ENCODE measurements around the gene CEBPE. TPM values are rescaled to one million over a fixed set of nuclear protein-coding genes. Genes with fewer than 3 reads are reported as not detected.

CEBPE gene
- total RNA-seq, 1 donor from 2014 or later: not detected

GRCh38 chr14:23070262-23071129 lies 48.6 kb downstream of the CEBPE start:
- peaks cover 42% of the 10 kb centered on the region for H3K4me1 Mint-ChIP-seq (ENCODE audit: low read depth)
- H3K9me3 Mint-ChIP-seq: no peaks in the 10 kb centered on the region
- H3K27me3 Mint-ChIP-seq (ENCODE audit: insufficient read depth): no peaks in the 10 kb centered on the region
- DNase-seq (ENCODE audit: low spot score): no peak
- peaks cover 42% of the 10 kb centered on the region for H3K36me3 Mint-ChIP-seq (ENCODE audit: low read depth)
- intact Hi-C loops (cut with micrococcal nuclease): loop anchor here (1.0 kb wide), 4 partner anchors 12 to 35 kb away; no protein-coding TSS in a partner anchor
- H3K4me3 Mint-ChIP-seq: peak overlapping the region; percentile 94
- peak overlapping the region; percentile 65 for H3K27ac Mint-ChIP-seq

GRCh38 chr14:23069413-23069806 lies 49.6 kb downstream of the CEBPE start:
- DNase-seq (ENCODE audit: low spot score): no peak
- Mint-ChIP-seq H3K9me3 (no peaks in the 10 kb centered on the region), H3K27ac (no peak overlapping the region), H3K4me1 (ENCODE audit: low read depth) (peaks cover 42% of the 10 kb centered on the region), H3K4me3 (peak overlapping the region; percentile 74), H3K27me3 (ENCODE audit: insufficient read depth) (no peaks in the 10 kb centered on the region), H3K36me3 (ENCODE audit: low read depth) (peaks cover 39% of the 10 kb centered on the region)
- intact Hi-C loops (cut with micrococcal nuclease): loop anchor here (1.0 to 2.0 kb wide), 3 partner anchors 117 to 232 kb away; partner anchors contain the start of gene PRMT5

- Mint-ChIP-seq H3K4me1 (ENCODE audit: low read depth) (peaks cover 42% of the 10 kb centered on the region), H3K27ac (peak overlapping the region; percentile 53), H3K9me3 (no peaks in the 10 kb centered on the region), H3K27me3 (ENCODE audit: insufficient read depth) (no peaks in the 10 kb centered on the region), H3K4me3 (peak overlapping the region; percentile 74), H3K36me3 (ENCODE audit: low read depth) (peaks cover 43% of the 10 kb centered on the region)
- peak; percentile 65 for DNase-seq (ENCODE audit: low spot score)
- intact Hi-C loops (cut with micrococcal nuclease): loop anchor here (1.0 to 2.0 kb wide), 3 partner anchors 118 to 232 kb away; partner anchors contain the start of gene PRMT5
These were observed 50.2 kb downstream of the CEBPE start for GRCh38 chr14:23068789-23069412.

DNA sequence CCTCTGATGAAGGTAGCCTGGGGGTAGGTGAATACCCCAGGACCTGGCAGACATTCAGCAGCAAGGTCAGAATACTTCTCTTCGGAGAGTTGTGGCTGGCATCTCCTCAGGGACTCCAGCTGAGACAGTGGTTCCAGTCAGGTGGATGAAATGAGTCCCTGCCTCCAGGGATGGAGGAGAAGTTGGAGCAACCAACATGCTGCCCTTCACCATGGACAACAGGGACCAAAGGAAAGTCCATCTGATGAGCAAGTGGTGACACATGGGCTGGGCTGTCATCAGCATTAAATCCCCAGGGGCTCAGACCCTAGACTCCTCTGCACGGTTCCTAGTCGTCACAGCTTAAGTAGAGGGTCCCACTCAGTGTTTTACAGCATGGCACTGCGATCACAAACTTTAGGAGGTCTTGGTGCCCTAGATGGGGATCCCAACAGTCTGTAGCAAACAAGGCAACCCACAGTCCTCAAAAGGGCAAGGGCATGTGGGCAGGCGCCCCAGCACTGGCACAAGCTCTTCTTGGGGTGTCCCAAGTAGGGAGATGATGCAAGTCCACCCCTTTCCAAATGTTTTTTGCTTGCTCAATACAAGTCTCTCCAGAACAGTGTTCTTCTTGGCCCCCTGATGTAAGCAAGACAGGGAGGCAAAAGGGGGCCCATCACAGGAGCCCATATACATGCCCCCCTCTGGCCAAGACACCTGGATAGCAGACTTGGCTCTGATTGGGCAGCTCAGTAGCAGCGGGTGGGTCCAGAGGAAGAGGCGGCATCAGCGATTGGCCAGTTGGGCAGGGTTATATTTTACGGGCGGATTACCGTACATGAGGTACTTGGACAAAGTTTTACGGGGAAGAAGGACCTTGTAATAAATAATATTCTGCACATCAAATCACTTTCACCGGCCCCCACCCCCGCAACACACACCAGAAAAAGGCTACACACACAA lies 50.9 kb downstream of the CEBPE start:
- peaks cover 42% of the 10 kb centered on the region for H3K4me1 Mint-ChIP-seq (ENCODE audit: low read depth)

More for the DNA sequence above, 50.9 kb downstream of the CEBPE start:
- Mint-ChIP-seq H3K27ac (peak overlapping the region; percentile 53), H3K27me3 (ENCODE audit: insufficient read depth) (no peaks in the 10 kb centered on the region), H3K4me3 (no peak overlapping the region), H3K9me3 (no peaks in the 10 kb centered on the region), H3K36me3 (ENCODE audit: low read depth) (peaks cover 50% of the 10 kb centered on the region)
- no peak for DNase-seq (ENCODE audit: low spot score)
- intact Hi-C loops (cut with micrococcal nuclease): loop anchor here (2.0 kb wide), 1 partner anchor 119 kb away; no protein-coding TSS in a partner anchor

Other genes with a start within 250 kb of the CEBPE start
- gene LRP10, start 247.5 kb downstream of the CEBPE start, total RNA-seq: 44.6 and 46.0 TPM in 2 replicates
- gene REM2, start 236.0 kb downstream of the CEBPE start, total RNA-seq: 0.39 TPM in 1 of 2 replicates, not detected in the other
- gene RBM23, start 200.1 kb downstream of the CEBPE start, total RNA-seq: 86.4 and 90.5 TPM in 2 replicates
- gene PRMT5, start 189.9 kb downstream of the CEBPE start, total RNA-seq: 174 and 180 TPM in 2 replicates
- gene HAUS4, start 162.2 kb downstream of the CEBPE start, total RNA-seq: 52.4 and 56.4 TPM in 2 replicates
- gene AJUBA, start 136.7 kb downstream of the CEBPE start, total RNA-seq: 1.8 and 2.7 TPM in 2 replicates
- 6.3 and 7.2 TPM in 2 replicates for gene C14orf93, start 109.1 kb downstream of the CEBPE start, total RNA-seq
- gene PSMB5, start 84.4 kb downstream of the CEBPE start, total RNA-seq: 144 and 148 TPM in 2 replicates
- not detected in 2 replicates for gene PSMB11, start 77.0 kb downstream of the CEBPE start, total RNA-seq
- gene CDH24, start 61.7 kb downstream of the CEBPE start, total RNA-seq: 1.0 and 1.2 TPM in 2 replicates
- gene ACIN1, start 24.1 kb downstream of the CEBPE start, total RNA-seq: 221 and 225 TPM in 2 replicates
- 49.7 and 55.6 TPM in 2 replicates for gene C14orf119, start 23.8 kb downstream of the CEBPE start, total RNA-seq
- gene CIROP, start 14.3 kb downstream of the CEBPE start, total RNA-seq: not detected in 2 replicates
- not detected in 2 replicates for gene SLC7A8, start 64.4 kb upstream of the CEBPE start, total RNA-seq
- gene RNF212B, start 118.7 kb upstream of the CEBPE start, total RNA-seq: not detected in 2 replicates
- 10.9 and 12.2 TPM in 2 replicates for gene HOMEZ, start 166.9 kb upstream of the CEBPE start, total RNA-seq
- 16.6 and 17.3 TPM in 2 replicates for gene PPP1R3E, start 183.6 kb upstream of the CEBPE start, total RNA-seq
- gene BCL2L2, start 187.6 kb upstream of the CEBPE start, total RNA-seq: 4.1 and 7.1 TPM in 2 replicates
- 252 and 266 TPM in 2 replicates for gene PABPN1, start 202.2 kb upstream of the CEBPE start, total RNA-seq
- 3.1 and 5.0 TPM in 2 replicates for gene SLC22A17, start 233.6 kb upstream of the CEBPE start, total RNA-seq
- gene EFS, start 245.9 kb upstream of the CEBPE start, total RNA-seq: not detected in 2 replicates